HG02610 (cell line): ENCODE measurements around the gene SOCS3.

Experiments
- ATAC-seq: cut with Tn5 transposase; IDR thresholded peaks from one replicate; pipeline ENCODE4 v1.9.1; 2021; ENCODE audit warnings: mild to moderate bottlenecking, moderate library complexity; ENCODE audit not compliant: unreplicated experiment

The SOCS3 gene

DNA sequence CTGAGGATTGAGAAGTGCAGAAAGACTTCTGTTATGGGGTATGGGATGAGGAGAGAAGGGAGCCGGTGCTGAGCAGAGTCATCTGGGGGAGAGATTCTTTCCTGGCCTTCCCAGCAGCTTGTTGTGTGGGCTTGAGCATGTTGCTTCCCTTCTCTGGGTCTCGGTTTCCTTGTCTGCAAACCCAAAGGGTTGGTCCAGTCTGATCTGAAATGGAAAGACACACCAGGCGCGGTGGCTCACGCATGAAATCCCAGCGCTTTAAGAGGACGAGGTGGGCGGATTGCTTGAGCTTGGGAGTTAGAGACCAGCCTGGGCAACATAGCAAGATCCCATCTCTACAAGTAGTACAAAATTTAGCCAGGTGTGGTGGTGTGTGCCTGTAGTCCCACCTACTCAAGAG lies 6.0 kb downstream of the SOCS3 start:
- ATAC-seq, result no peak

DNA sequence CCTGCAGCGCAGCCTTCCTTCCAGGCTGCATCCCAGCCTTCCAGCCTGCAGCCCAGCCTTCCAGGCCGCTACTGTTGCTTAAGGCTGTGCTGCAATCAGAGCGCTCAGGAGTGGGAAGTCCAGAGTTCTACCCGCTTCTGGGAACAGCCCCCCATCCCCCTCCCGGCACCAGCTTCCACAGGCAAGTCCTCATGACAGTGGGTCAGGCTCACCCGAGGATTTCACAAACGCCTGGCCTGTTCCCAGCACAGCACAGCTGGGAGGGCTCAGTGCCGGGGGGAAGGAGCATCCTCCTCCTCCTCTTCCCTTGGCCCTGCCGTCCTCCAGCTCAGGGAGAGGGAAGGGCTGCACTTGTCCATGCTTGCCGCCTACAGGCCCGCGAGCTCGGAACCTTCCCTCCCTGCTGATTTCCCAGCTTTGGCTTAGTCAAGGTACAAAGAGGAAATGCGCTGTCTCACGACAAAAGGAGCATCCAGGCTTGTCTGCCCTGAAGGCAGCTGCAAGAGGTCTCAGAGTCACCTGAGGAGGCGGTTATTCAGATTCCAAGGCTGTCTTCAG lies 8.3 kb downstream of the SOCS3 start:
- no peak for ATAC-seq

DNA sequence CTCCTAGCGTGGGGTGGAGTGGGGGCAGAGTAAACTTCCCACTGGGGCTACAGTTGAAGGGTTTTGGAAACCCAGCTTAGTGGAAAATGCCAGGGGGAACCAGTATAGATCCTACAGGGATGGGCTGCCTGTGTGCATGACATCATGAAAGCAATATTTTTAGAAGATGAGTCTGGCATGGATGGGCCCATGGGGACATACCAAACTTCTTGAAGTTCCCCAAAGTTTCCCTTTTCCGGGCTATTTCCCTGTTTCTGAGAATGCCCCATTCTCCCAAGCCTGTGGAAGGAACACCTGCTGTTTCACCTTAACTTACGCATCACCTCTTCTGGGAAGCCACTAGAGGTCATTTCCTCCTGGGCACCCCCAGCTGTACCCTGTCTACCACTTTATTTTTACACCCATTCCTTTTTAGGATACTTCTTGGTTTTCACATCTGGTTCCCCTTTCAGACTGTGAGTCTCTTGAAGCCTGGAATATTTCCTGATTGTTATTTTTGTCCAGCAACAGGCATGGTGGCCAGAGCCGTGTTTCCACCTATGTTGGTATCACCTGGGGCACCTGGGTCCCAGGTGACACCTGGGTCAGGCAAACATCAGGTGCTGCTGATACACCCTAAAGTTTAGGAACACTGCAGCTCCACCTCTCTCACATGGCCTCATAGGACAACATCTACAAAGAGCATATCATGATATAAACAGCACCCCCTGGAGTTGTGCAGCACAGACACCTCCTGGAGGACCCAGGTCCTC lies 9.8 kb downstream of the SOCS3 start:
- ATAC-seq, result no peak

DNA sequence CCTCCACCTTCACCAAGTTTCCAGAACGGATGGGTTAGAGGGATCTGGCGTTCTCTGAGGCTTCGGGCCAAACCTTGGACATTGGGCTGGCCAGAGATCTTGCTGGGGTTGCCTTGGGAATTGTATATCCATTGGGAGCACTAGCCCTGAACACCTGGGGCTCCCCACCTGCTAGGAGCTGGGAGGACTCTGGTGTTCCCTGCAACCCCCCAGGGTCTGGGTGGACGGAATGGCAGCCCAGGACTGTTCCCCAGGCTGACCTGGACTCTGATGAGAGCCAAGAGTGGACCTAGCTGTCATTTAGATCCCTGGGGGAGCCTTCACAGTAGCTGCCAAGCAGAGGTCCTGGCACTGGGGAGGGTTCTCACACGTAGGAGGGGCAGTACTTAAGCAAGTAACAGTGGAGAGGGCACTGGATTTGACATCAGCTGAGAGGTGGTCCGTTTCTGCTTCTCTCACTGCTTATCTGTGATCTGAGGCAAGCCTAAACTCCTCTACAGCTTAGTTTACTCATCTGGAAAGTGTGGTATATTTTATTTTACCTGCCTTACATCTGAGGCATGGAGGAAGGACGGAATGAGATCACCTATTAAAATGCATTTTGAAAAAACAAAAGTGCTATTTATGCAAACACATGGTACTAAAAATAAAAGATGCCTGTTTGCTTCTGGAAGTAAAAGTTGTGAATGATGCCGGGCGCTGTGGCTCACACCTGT lies 11.7 kb downstream of the SOCS3 start:
- ATAC-seq, result no peak

DNA sequence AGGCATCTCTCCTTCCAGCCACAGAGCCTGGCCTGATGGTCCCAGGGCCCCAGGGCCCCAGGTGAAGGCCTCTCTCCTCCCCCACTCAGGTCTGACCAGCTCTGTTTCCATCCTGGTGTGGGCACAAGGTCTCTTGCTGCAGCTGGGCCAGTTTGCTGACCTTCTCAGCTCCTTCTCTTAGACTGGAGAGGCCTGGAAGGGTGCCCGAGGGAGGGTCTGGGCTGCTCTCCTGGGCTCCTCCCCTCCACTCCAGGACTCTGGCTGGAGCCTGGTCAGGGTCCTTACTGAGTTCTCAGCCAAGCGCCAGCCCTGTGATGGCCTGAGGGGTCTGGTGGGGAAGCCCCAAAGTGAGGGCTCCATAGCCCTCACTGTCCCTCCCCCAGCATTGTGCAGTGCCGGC lies 12.4 kb downstream of the SOCS3 start:
- no peak for ATAC-seq

DNA sequence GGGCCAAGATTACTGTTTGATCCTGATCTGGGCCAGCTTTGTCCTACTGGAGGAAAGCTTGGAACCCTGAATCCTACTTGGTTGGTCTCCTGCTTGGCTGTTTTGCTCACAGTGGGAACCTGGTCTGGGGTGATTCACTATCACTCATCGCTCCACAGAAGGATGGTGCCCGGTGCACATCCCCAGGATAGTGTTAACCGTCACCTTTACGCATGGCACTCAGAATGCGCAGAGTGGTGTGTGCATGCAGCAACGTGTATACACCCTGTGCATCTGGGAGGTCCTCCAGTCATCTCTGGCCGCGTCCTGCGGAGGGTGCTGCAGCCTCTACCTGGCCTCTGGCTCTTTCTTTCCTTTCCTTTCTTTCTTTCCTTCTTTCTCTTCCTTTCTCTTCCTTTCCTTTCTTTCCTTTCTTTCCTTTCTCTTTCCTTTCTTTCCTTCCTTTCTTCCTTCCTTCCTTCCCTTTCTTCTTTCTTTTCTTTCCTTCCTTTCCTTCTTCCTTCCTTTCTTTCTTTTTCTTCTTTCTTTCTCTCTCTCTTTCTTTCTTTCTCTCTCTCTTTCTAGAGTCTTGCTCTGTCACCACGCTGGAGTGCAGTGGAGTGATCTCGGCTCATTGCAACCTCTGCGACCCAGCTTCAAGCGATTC lies 13.1 kb downstream of the SOCS3 start:
- no peak for ATAC-seq

DNA sequence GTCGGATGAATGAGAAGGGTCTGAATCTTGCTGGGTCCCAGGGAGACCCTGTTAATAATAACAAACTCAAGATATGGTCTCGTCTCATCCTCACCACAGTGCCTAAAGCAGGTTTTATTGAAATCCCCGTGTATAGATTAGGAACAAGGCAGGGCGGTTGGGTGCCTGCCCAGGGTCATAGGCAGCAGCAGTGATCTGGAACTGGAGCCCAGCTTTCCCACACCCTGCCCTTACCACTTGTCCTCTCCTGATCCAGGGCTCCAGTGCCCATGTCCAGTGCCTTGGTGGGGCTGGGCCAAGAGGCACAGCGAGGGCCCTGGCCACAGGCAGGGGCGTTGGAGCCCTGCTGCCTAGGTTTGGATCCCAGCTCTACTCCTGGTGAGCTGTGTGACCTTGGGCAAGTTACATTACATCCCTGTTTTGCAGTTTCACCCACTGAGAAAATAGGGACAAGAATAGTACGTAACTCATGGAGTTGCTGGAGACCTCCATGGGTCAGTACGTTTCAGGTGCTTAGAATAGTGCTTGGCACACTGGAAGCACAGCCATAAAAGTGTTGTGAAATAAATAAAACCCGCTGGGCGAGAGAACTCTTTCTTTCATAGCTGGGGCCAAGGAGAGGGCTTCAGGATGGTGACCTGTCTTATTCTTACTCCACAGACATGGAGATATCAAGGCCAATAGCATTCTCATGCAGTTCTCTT lies 13.9 kb downstream of the SOCS3 start:
- no peak for ATAC-seq

DNA sequence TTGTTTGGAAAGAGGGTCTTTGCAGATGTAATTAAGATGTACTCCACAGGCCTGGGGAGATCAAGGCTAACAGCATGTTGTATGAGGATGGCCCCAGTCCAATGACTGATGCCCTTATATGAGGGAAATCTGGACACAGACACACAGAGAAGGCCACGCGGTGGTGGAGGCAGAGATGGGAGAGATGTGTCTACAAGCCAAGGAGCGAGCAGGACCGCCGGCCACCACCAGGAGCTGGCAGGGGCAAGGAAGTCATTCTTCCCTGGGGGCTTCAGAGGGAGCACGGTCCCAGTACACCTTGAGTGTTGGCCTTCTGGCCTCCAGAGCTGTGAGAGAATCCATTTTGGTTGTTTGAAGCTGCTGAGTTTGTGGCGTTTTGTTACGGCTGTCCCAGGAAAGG lies 14.7 kb downstream of the SOCS3 start:
- ATAC-seq, result no peak

DNA sequence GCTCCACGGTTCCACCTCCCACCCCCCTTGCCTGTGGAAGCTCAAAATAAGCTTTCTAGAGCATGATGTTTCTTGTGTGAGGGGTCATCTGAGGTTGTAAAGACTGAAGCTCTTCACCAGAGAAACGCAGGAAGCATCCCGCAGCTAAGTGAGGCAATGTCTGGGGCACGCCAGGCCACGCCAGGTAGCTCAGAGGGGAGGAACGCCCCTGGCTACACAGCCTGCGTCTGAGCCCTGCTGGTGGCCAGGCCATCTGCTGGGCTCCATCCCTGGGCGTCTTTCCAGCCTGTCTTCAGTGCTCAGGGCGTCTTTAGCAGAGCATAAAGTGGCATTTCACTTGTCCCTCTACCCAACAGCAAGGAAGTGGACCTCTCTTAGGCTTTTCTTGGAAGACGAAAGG lies 15.2 kb downstream of the SOCS3 start:
- no peak for ATAC-seq

DNA sequence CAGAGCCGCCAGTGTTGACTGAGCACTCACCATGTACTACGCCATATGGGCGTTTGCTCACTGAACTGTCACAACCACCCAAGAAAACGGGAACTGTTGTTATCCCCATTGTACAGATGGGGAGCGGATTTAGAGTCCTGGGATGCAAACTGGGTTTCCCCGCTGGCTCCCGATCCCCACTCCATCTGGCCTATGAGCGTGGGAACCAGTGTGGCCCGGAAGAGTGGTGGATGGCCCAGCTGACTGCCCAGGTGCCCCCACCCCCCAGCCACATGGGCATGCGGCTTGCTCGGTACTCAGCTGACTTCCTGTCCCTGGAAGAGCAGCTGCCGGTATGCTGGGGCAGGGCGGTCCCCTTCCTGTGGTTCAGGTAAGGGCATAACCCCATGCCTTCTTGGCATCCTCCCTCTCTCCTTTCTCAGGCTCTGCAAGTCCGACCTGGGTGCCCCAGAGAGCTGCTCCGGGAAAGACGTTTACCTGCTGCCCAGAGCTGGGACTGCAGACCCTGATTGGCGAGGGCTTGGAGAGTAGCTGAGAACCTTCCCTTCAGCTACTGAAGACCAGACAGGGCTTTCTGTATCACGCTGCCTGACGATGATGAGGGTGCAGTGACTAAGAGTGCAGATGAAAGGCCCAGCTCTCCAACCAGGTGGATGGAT lies 16.2 kb downstream of the SOCS3 start:
- ATAC-seq, result no peak

DNA sequence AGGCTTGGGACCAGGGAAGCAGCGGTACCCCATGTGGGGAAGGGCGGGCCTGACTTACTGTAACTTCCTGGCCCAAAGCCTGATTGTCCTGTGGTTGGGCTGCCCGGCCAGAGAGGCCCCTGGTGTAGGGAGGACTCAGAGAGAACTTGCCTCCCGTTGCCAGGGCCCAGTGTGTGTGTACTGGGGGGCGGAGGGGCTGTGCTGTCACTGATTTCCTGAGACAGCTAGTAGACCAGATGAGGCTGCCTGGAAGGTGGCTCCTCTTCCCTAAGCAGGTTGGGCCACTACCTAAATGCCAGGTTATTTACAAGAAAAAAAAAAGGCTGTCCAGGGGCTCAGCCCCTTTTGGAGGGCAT lies 16.7 kb downstream of the SOCS3 start:
- ATAC-seq, result no peak

DNA sequence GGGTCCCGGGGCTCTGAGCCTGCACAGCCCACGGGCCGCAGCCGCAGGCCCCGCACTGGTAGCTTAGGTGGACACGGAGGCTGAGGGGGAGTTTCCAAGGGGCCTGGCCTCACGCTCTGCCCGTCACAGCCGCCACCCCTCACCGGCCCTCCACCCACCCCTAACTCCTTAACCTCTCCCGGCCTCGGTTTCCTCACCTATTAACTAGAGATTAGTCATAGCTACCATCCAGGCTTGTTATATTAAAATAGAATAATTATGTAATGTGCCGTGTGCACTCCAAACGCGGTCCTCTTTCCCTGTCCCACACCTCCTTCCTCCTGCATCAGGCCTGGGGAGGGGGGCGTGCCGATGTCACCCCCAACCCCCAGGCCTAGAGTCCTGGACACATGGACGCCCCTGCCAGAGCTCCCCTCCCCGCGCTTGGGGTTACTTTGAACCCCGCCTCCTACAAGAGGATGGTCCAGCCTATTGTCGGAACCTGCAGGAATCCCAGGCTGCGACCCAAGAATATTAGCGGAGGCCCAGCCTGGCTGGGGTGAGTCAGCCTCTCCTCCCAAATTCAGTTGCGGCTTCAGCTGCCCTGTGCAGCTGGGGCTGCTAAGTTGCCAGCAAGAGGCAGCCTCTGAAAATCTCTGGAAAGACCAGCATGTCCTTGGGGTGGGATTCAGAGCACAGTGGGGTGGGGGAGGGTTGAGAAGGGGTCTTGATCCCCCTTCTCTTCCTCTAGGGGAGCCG lies 17.3 kb downstream of the SOCS3 start:
- ATAC-seq, result no peak

DNA sequence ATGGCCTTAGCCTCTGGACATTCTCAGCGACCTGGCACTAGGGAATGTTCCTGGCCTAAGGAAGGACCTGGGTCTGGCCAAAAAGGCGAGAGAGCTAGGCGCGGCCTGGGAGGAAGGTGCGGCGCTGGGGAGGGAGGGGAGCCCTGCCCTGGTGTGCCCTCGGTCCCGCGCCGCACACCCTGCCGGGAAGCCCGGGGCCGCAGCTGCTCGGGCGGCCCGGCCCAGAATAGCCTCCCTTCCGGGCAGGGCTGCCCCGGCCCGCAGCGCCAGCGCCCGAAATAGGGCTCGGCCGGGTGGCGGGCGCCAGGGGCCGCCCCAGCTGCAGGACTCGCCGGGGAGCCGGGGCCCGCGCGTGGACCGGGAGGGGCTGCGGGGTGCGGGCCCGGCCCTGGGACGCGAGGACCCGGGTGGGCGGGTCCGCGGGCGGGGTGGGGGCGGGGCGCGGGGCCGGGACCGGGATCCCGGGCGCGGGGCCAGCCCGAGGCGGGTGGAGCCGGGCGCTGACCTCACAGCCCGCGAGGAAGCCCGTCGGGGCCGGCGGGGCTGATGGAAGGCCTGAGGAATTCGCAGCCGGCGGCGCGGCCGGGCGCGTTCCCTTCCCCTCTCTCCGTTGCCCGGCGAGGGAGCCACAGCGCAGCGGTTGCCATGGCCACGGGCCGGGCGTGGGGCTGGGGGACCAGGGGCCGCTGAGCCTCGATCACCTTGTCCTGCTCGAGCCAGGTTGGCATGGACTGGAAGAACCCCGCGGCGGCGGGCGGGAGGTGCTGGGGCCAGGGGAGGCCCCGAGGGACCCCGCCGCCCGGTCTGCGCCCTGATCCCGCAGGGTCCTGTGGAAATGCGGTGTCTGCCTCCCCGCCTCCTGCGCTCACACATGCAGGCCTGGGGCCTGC lies 18.1 kb downstream of the SOCS3 start:
- ATAC-seq, result no peak

DNA sequence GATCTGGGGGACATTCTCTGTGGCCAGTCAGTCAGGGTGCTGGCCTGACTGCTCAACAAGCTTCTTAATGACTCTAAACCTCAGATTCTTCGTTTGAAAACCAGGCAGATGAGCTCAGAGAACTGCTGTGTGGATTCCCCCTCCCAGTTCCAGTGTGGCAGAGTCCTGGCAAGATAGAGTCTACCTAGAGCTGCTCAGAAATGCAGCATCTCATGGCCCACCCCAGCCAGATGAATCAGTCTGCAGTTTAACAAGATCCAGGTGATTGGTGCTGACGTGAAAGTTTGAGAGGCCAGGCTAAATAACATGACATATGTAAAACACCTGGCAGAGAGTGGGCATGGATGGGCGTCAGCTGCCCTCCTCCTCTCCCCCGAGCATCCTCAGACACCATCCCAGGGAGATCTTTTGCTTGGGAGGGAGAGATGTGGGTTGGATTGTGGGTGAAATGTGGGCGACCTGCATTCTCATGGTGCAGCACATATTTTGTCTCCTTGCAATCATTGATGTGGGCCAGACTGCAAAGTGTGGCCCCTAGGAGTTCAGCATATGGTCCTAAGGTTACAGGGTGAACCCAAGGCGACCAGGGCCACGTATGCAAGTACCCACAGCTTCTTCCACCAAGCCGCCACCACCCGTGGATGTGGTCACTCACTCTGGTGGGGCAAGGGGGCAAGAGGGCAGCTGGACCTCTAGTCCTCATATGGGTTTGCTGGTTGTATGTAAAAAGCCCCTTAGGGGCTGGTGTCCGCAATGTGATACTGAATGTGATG lies 19.5 kb downstream of the SOCS3 start:
- no peak for ATAC-seq

DNA sequence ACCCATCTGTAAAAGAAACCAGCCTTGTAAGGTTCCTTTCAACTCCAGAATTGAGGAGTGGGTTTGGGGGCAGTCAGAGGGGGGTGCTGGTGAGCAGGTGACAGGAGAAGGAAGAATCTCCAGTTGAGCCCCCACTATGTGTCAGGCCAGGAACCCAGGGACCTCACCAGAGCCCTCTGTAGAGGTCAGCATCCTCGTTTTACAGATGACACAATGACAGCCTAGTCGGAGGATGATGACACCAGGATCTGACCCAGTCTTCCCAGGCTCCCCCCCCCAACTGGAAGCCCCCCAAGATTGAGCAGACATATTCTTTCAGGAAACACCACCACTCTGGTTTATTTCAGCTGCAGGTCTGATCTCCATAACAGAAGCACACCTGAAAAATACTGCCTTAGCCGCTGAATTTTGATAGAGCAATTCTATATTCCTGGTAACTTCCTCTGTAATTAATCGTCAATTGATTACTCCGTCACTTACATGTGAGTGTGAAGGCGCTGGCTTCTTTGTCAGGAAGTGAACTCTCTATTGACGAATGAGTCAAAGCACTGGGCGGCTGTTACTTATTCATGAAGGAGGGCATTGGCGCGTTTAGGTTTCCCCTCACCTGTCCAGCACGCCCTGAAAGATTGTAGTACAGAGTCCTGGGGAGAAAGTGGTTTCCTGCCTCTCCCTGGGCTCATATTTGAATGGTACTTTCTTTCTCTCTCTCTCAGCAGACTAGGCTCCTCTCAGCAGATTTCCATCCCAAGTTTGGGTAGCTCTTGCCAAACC lies 21.2 kb downstream of the SOCS3 start:
- ATAC-seq, result no peak

DNA sequence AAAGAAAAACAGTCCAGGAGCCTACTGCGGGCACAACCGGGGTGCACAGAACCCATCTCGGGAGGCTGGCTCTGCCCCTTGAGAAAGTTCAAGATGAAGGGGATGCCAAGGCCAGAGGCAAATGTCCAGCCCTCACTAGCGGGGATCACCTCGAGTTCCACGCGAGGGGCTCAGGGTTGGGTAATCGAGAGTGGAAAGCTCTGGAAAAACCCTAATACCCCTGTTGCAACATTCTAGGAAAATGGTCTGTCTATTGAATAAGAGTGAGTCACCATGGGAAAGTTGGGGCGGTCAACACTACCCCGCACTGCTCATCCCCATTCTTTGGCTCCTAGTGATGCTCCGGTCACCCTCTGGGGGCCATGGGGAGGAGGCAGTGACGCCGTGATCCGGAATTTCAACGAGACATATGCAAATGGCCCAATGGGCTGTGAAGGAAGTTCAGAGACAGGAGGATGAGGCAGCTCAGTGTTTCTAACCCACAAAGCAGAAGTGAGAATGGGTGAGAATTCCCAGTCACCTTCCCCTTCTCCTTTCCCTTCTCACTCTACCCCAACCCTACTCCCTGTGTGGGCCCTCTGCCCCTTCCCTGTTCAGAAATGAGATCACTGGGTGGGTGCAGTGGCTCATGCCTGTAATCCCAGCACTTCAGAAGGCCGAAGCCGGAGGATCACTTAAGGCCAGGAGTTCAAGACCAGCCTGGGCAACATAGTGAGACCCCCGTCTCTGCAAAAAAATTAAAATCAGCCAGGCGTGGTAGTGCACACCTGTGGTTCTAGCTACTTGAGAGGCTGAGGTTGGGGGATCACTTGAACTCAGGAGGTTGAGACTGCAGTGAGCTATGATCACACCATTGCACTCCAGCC lies 22.4 kb downstream of the SOCS3 start:
- peak; percentile 68 for ATAC-seq

DNA sequence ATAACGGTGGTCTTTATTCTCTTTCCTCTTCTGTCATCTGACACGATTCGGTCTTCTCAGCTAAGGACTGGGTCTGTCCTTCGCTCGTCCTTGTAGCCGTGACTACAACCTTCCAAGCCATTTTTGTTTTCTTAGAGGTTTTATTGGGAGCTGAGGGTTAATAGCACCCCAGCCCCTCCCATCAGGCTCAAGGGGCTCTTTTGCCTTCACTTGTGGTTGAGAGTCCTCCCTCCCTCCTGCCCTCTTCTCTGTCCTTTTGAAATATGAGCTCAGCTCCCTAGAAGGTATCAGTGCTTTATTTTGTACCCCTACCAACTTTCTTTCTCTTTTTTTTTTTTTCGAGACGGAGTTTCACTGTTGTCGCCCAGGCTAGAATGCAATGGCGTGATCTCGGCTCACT lies 24.7 kb downstream of the SOCS3 start:
- no peak for ATAC-seq
